ENCODE measurements around the gene RBM24.

Gene RBM24

DNA sequence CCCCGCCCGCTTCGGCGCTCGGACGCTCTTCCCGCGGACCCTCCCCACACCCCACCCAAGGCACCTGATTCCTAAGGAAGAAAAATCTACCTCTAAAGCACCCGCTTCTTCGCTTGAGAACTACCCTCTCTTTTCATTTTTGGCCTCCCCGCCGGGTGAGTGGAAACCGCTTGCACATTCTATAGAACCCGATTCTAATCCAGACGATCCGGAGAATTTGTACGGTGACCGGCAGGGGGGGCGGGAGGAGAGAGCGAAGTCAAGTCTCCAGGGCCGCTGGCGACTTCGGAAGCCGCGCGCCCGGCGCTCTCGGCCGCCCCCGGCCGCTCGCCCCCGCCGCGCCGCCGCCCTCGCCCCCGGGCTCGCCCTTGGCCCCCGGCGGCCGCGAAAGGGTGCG is at the start of gene RBM24:
RBM24 (plus strand) TSS at position 262 of the 397 bp plus-strand sequence. CDS start 221 bp downstream, outside the sequence.
- H3K4me3 ChIP-seq (replicated peaks; ENCODE audit: low read depth, low read length) = peak within 1 kb of the TSS; percentile 77
- DNase-seq (ENCODE audit: low read depth) = peak; percentile 78
- TF ChIP-seq CTCF (IDR thresholded peaks at IDR 0.05; ENCODE audit: low read length, missing control alignments) = peak; percentile 35

- H3K4me3 ChIP-seq (replicated peaks; ENCODE audit: low read depth, low read length) = no peak overlapping the region
- peak; percentile 3 for DNase-seq (ENCODE audit: low read depth)
These were observed 47.6 kb upstream of the RBM24 start for GRCh38 chr6:17233531-17233930.

DNA sequence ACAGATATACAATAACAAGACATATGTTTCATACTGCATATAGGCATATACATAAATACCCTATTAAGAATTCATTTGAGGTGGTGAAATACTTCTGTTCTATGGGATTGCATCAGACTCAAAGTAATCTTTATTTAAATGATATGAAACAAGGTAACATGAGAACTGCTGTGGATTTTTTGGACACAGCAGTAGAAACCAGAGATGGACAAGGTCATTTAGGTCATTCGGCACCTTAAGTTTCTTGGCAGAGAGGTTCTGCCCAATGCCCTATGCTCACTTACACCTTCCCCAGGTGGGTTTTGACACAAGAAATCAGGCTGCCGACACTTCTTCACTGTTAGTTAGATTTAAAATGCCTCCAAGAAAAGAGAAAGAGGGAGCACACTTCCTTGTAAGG is 43.9 kb upstream of the RBM24 start:
- no peak overlapping the region for H3K4me3 ChIP-seq (replicated peaks; ENCODE audit: low read depth, low read length)
- TF ChIP-seq CTCF (IDR thresholded peaks at IDR 0.05; ENCODE audit: low read length, missing control alignments) = no peak
- DNase-seq (ENCODE audit: low read depth) = no peak

More at GRCh38 chr6:17233531-17233930, 47.6 kb upstream of the RBM24 start:
- no peak for TF ChIP-seq CTCF (IDR thresholded peaks at IDR 0.05; ENCODE audit: low read length, missing control alignments)

DNA sequence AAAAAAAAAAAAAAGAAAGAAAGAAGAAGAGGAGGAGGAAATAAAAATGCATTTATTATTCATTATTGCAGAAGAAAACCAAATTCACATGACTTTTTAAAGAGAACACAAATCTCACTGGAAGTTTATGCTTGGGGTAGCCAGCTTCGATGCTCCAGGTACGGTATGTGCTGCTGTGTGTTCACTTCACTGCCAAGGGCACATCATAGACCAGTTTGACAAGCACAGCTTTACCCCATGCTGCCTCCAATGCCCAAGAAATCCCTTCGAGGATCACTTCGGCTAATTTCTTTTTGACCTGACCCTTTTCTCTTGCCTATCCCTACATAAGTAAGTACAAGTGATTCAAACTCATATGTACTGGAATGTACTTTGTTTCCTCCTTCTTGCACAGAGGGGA is 41.9 kb upstream of the RBM24 start:
- DNase-seq (ENCODE audit: low read depth) = no peak
- no peak for TF ChIP-seq CTCF (IDR thresholded peaks at IDR 0.05; ENCODE audit: low read length, missing control alignments)
- no peak overlapping the region for H3K4me3 ChIP-seq (replicated peaks; ENCODE audit: low read depth, low read length)

DNA sequence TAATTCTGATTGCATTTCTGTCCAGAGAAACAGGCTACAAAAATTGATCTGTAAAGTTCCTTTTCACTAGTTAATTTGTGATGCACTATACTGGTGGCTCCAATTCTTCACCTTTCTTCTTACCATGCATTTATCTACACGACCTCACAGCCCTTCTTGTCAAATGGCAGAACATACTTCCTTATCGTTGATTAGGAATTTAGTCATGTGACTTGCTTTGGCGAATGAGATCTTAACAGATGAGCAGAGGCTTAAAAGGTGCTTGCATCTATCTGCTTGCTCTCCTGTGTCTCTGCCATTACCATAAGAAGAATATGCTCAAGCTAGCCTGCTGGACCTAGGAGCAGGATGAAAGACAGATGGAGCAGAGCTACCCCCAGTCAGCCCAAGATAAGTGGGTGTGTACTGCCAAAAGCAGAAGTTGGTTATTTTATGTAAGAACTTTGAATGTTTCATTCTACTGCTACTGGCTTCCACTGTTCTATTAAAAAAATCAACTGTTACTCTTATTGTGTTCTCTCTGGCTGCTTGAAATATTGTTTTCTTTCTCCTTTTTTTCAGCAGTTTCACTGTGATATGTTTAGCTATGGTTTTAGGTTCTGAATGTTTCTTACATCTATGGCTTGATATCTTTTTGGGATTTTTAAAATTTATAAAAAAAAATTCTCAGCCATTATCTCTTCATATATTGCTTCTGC is 40.2 kb upstream of the RBM24 start:
- no peak for DNase-seq (ENCODE audit: low read depth)
- no peak overlapping the region for H3K4me3 ChIP-seq (replicated peaks; ENCODE audit: low read depth, low read length)
- no peak for TF ChIP-seq CTCF (IDR thresholded peaks at IDR 0.05; ENCODE audit: low read length, missing control alignments)

DNA sequence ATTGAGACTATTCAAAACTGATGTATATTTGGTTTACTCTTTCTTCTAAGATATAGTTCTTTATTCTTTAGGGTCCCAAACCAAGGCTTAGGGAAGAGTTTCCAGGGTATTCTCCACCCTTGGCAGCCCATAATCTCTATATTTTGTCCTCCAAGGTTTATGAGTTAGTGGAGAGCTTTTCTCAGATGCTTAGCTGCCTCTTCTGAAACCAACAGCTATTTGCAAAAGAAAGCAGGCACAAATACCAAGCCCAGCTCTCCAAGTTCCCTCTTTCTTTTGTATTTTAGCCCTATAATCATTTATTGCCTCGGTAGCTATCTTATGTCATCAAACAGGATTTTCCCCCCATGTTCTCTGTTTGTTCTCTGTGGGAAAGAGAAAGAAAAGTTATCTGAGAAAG is 39.1 kb upstream of the RBM24 start:
- DNase-seq (ENCODE audit: low read depth) = no peak
- H3K4me3 ChIP-seq (replicated peaks; ENCODE audit: low read depth, low read length) = no peak overlapping the region
- no peak for TF ChIP-seq CTCF (IDR thresholded peaks at IDR 0.05; ENCODE audit: low read length, missing control alignments)

GRCh38 chr6:17250237-17250636 is 30.9 kb upstream of the RBM24 start:
- TF ChIP-seq CTCF (IDR thresholded peaks at IDR 0.05; ENCODE audit: low read length, missing control alignments) = no peak
- no peak overlapping the region for H3K4me3 ChIP-seq (replicated peaks; ENCODE audit: low read depth, low read length)
- DNase-seq (ENCODE audit: low read depth) = no peak

Data from fibroblast of pulmonary artery (primary cell).